Measurements from ENCODE around the gene PTPRG. TPM values are rescaled to one million over a fixed set of nuclear protein-coding genes. Genes with fewer than 3 reads are reported as not detected.

PTPRG gene
- total and polyA plus RNA-seq, 11 donors: 8.0 to 48.5 (median 35.4) TPM

DNA sequence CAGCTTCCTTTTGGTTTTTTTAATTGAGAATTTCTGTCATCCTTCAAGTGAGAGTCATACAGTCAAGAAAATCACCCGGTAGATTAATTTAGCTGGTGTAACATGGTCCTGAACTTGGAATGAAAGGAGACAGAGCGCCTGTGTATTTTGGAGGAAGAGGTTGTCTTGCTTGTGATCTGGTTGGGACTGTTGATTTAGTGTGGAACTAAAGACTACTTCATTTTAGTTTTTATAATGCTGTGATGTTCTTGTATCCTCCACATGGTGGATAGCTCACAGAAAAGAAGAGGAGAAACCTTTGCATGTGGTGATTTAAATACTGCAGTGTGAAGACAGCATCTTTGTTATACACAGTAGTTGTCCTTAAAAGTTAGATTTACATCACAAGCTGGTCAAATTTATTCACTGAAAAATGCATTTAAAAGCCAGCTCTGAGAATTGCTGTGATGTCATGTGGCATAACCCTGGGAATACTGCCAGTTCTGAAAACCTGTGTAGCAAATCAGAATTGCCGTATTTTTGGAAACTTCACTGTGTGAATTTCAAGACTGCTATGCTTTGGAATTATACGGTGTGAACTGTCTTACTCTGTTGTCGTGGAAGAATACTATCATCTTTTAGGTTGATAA lies 268.5 kb downstream of the PTPRG start:
- Histone ChIP-seq H3K36me3 (no peaks in the 10 kb centered on the region), H3K4me3 (no peak overlapping the region), H3K27me3 (no peaks in the 10 kb centered on the region), H3K27ac (peak overlapping the region in 11 of 12 donors; percentile 23 to 63 (median 50)), H3K4me1 (peaks cover 9 to 64% (median 35%) of the 10 kb centered on the region in 12 donors), H3K9me3 (no peaks in the 10 kb centered on the region)
- intact Hi-C loops (cut with DNase I): no loop called here
- ATAC-seq: peak in 3 of 4 donors; percentile 10 to 28 (median 17)
- DNase-seq: no peak
- WGBS, 4 donors: 31 to 45% (median 35%) methylated on average over 5 of the region's 5 CpGs
- no peak for TF ChIP-seq POLR2A (IDR thresholded peaks at IDR 0.05)
- TF ChIP-seq, protein P1, sequence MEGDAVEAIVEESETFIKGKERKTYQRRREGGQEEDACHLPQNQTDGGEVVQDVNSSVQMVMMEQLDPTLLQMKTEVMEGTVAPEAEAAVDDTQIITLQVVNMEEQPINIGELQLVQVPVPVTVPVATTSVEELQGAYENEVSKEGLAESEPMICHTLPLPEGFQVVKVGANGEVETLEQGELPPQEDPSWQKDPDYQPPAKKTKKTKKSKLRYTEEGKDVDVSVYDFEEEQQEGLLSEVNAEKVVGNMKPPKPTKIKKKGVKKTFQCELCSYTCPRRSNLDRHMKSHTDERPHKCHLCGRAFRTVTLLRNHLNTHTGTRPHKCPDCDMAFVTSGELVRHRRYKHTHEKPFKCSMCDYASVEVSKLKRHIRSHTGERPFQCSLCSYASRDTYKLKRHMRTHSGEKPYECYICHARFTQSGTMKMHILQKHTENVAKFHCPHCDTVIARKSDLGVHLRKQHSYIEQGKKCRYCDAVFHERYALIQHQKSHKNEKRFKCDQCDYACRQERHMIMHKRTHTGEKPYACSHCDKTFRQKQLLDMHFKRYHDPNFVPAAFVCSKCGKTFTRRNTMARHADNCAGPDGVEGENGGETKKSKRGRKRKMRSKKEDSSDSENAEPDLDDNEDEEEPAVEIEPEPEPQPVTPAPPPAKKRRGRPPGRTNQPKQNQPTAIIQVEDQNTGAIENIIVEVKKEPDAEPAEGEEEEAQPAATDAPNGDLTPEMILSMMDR (IDR thresholded peaks at IDR 0.05): no peak

DNA sequence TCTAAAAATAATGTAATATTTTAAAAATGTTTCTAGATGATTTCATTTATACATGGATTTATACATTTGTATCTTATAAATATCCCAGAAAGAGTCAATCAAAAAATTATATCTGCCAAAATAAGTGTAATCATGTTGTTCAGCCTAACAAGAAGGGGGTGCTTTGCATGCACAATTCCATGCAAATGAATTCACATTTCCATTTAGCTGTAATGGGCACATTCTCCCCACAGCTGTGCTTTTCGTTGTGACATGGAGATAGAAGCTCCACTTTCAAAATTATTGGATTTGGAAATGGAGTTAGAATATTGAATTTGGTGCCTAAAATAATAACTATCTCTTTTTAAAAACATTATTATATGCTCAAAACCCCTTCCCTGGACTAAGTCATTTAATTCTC lies 270.6 kb downstream of the PTPRG start:
- WGBS, 4 donors: 80 to 83% (median 82%) methylated on average over 1 of the region's 1 CpG
- DNase-seq: no peak
- no peaks in the 10 kb centered on the region for H3K9me3 ChIP-seq
- H3K4me1 ChIP-seq: peaks cover 9 to 66% (median 35%) of the 10 kb centered on the region in 12 donors
- H3K27ac ChIP-seq: no peak overlapping the region
- H3K27me3 ChIP-seq: no peaks in the 10 kb centered on the region
- TF ChIP-seq, protein P1 (IDR thresholded peaks at IDR 0.05): no peak
- no peak for TF ChIP-seq POLR2A (IDR thresholded peaks at IDR 0.05)
- H3K4me3 ChIP-seq: no peak overlapping the region
- intact Hi-C loops (cut with DNase I): no loop called here
- no peaks in the 10 kb centered on the region for H3K36me3 ChIP-seq
- no peak for ATAC-seq

DNA sequence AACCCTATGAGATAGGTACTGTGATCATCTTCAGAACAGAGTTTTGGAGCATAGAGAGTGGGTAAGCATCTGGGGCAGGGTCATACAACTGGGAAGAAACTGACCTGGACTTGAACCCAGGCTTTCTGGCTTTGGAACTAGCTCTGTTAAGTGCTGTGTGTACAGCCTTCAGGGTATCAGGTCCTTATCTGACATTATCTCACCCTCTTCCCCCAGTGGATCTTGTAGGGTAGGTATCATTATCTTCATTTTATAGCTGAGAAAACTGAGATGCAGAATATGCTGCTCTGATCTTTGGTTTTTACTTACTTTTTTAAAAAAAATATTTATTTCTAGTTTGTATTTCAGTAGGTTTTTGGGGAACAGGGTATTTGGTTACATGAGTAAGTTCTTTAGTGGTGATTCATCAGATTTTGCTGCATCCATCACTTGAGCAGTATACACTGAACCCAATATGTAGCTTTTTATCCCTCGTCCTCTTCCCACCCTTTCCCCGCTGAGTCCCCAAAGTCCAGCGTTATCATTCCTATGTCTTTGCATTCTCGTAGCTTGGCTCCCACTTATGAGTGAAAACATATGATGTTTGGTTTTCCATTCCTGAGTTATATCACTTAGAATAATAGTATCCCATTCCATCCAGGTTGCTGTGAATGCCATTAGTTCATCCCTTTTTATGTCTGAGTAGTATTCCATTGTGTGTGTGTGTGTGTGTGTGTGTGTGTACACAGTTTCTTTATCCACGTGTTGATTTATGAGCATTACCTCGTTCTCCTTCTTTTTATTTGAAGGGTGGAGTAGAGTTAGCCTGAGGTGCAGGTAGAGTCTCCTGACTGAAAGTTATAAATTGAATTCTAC lies 271.2 kb downstream of the PTPRG start:
- H3K9me3 ChIP-seq: no peaks in the 10 kb centered on the region

DNA sequence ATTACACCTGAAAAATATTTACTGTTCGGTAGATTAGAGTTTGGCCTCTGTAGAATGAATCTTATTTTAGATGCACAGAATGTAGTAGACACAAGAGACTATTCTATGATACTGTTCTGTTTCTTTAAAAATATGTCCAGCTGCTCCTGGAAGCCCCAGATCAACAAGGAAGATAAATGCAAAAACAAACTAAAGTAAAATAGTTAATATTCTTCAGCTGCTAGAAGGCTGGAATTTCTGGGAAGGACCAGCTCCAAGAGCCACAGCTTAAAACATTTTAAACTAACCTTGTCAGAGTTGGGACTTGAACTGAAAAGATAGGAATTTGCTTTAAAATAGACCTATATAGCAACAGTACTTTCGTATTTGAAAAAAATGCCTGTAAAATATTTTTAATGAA lies 277.9 kb downstream of the PTPRG start:
- Histone ChIP-seq H3K27me3 (no peaks in the 10 kb centered on the region), H3K36me3 (no peaks in the 10 kb centered on the region), H3K9me3 (no peaks in the 10 kb centered on the region), H3K27ac (no peak overlapping the region), H3K4me3 (no peak overlapping the region), H3K4me1 (peaks cover 0 to 52% (median 23%) of the 10 kb centered on the region in 12 donors)
- ATAC-seq: no peak
- 54 to 58% (median 56%) methylated on average over 2 of the region's 2 CpGs for WGBS, 4 donors
- intact Hi-C loops (cut with DNase I): no loop called here
- DNase-seq: no peak
- no peak for TF ChIP-seq POLR2A (IDR thresholded peaks at IDR 0.05)

More for the DNA sequence above, 271.2 kb downstream of the PTPRG start:
- 78 to 86% (median 82%) methylated on average over 6 of the region's 6 CpGs for WGBS, 4 donors
- H3K4me3 ChIP-seq: no peak overlapping the region
- H3K4me1 ChIP-seq: peaks cover 9 to 60% (median 32%) of the 10 kb centered on the region in 12 donors
- H3K36me3 ChIP-seq: no peaks in the 10 kb centered on the region
- ATAC-seq (no peak), DNase-seq (no peak)
- no peaks in the 10 kb centered on the region for H3K27me3 ChIP-seq
- intact Hi-C loops (cut with DNase I): no loop called here
- H3K27ac ChIP-seq: no peak overlapping the region
- TF ChIP-seq, protein P1 (IDR thresholded peaks at IDR 0.05): no peak
- no peak for TF ChIP-seq POLR2A (IDR thresholded peaks at IDR 0.05)
